ENCODE data around the gene CAMSAP1.

The CAMSAP1 gene

GRCh38 chr9:135882011-135882410, 25.3 kb downstream of the CAMSAP1 start:
- no peak for DNase-seq (ENCODE audit: low read depth, low spot score)

- no peak for DNase-seq (ENCODE audit: low read depth, low spot score)
Observed at GRCh38 chr9:135880438-135880837, 26.9 kb downstream of the CAMSAP1 start.

GRCh38 chr9:135879619-135880018, 27.7 kb downstream of the CAMSAP1 start:
- no peak for DNase-seq (ENCODE audit: low read depth, low spot score)

- DNase-seq (ENCODE audit: low read depth, low spot score), result peak; percentile 29
Observed at GRCh38 chr9:135879237-135879601, 28.1 kb downstream of the CAMSAP1 start.

- DNase-seq (ENCODE audit: low read depth, low spot score), result peak; percentile 42
Observed at GRCh38 chr9:135878528-135879236, 28.7 kb downstream of the CAMSAP1 start.

- no peak for DNase-seq (ENCODE audit: low read depth, low spot score)
Observed at GRCh38 chr9:135877791-135878527, 29.4 kb downstream of the CAMSAP1 start.

GRCh38 chr9:135876936-135877335, 30.4 kb downstream of the CAMSAP1 start:
- no peak for DNase-seq (ENCODE audit: low read depth, low spot score)

GRCh38 chr9:135874859-135875258, 32.5 kb downstream of the CAMSAP1 start:
- DNase-seq (ENCODE audit: low read depth, low spot score), result no peak

GRCh38 chr9:135869909-135870308, 37.4 kb downstream of the CAMSAP1 start:
- DNase-seq (ENCODE audit: low read depth, low spot score), result no peak

GRCh38 chr9:135865531-135865930, 41.8 kb downstream of the CAMSAP1 start:
- no peak for DNase-seq (ENCODE audit: low read depth, low spot score)

- peak; percentile 75 for DNase-seq (ENCODE audit: low read depth, low spot score)
Observed at GRCh38 chr9:135864447-135865049, 42.8 kb downstream of the CAMSAP1 start.

GRCh38 chr9:135862809-135863208, 44.5 kb downstream of the CAMSAP1 start:
- DNase-seq (ENCODE audit: low read depth, low spot score), result no peak

- DNase-seq (ENCODE audit: low read depth, low spot score), result no peak
Observed at GRCh38 chr9:135858491-135859185, 48.7 kb downstream of the CAMSAP1 start.

- peak; percentile 7 for DNase-seq (ENCODE audit: low read depth, low spot score)
Observed at GRCh38 chr9:135857843-135858242, 49.5 kb downstream of the CAMSAP1 start.

- peak; percentile 62 for DNase-seq (ENCODE audit: low read depth, low spot score)
Observed at GRCh38 chr9:135857371-135857786, 50.0 kb downstream of the CAMSAP1 start.

GRCh38 chr9:135851748-135852147, 55.6 kb downstream of the CAMSAP1 start:
- DNase-seq (ENCODE audit: low read depth, low spot score), result no peak

- DNase-seq (ENCODE audit: low read depth, low spot score), result no peak
Observed at GRCh38 chr9:135850737-135851136, 56.6 kb downstream of the CAMSAP1 start.

- DNase-seq (ENCODE audit: low read depth, low spot score), result no peak
Observed at GRCh38 chr9:135849181-135849580, 58.2 kb downstream of the CAMSAP1 start.

- DNase-seq (ENCODE audit: low read depth, low spot score), result peak; percentile 38
Observed at GRCh38 chr9:135848341-135849047, 58.9 kb downstream of the CAMSAP1 start.

GRCh38 chr9:135847833-135848232, 59.5 kb downstream of the CAMSAP1 start:
- DNase-seq (ENCODE audit: low read depth, low spot score), result no peak

- no peak for DNase-seq (ENCODE audit: low read depth, low spot score)
Observed at GRCh38 chr9:135840539-135840938, 66.8 kb downstream of the CAMSAP1 start.

- no peak for DNase-seq (ENCODE audit: low read depth, low spot score)
Observed at GRCh38 chr9:135840107-135840506, 67.2 kb downstream of the CAMSAP1 start.
